SU-DHL-6 (cell line): Measurements from ENCODE around the gene ZBTB42.

Experiments used
- CTCF ChIP-seq: fragments of 200-600 bp; sonication (generic); IDR thresholded peaks from one replicate; pipeline ENCODE4 v1.5.1; 2017; ENCODE audit warnings: antibody characterized with exemption, mild to moderate bottlenecking, low read length, moderate library complexity; ENCODE audit not compliant: insufficient read depth, poor library complexity, severe bottlenecking
- EZH2phosphoT487 ChIP-seq: fragments of 200-600 bp; sonication (generic), shearing (Covaris generic); conservative IDR thresholded peaks from 2 replicates; pipeline ENCODE4 v1.6.1; 2018; ENCODE audit warnings: mild to moderate bottlenecking, antibody characterized with exemption, low read length, moderate library complexity, mixed read lengths

- no peak for TF ChIP-seq CTCF
- TF ChIP-seq EZH2phosphoT487 = no peak
These were observed 1.5 kb upstream of the ZBTB42 start for GRCh38 chr14:104799244-104800014.
